HG02610 (cell line): ENCODE measurements around the gene LRP2BP.

Experiments used
- ATAC-seq: cut with Tn5 transposase; IDR thresholded peaks from one replicate; pipeline ENCODE4 v1.9.1; 2021; ENCODE audit warnings: mild to moderate bottlenecking, moderate library complexity; ENCODE audit not compliant: unreplicated experiment

The LRP2BP gene

GRCh38 chr4:185395238-185395955 lies at the start of gene LRP2BP:
Gene LRP2BP (minus strand): TSS chr4:185395924. CDS start chr4:185378186, 17,738 bp downstream.
- ATAC-seq = no peak

GRCh38 chr4:185445209-185445608 lies 49.5 kb upstream of the LRP2BP start:
- no peak for ATAC-seq

- ATAC-seq = no peak
Observed at GRCh38 chr4:185441479-185441878, 45.8 kb upstream of the LRP2BP start.

GRCh38 chr4:185437809-185438208 lies 42.1 kb upstream of the LRP2BP start:
- ATAC-seq = peak; percentile 92

- ATAC-seq = no peak
Observed at GRCh38 chr4:185435466-185435865, 39.7 kb upstream of the LRP2BP start.

GRCh38 chr4:185429660-185430059 lies 33.9 kb upstream of the LRP2BP start:
- ATAC-seq = no peak

GRCh38 chr4:185426960-185427688 lies 31.4 kb upstream of the LRP2BP start:
- ATAC-seq = no peak

- peak; percentile 90 for ATAC-seq
Observed at GRCh38 chr4:185425647-185426352, 30.1 kb upstream of the LRP2BP start, which contains the start of gene UFSP2. Gene UFSP2 (minus strand): TSS chr4:185425964. CDS start chr4:185425868, 96 bp downstream.

GRCh38 chr4:185424905-185425646 lies 29.4 kb upstream of the LRP2BP start:
- ATAC-seq = peak; percentile 16

GRCh38 chr4:185421366-185422124 lies 25.8 kb upstream of the LRP2BP start:
- ATAC-seq = no peak

GRCh38 chr4:185416955-185417354 lies 21.2 kb upstream of the LRP2BP start:
- ATAC-seq = no peak

GRCh38 chr4:185412412-185412811 lies 16.7 kb upstream of the LRP2BP start:
- no peak for ATAC-seq

- ATAC-seq = no peak
Observed at GRCh38 chr4:185411849-185412248, 16.1 kb upstream of the LRP2BP start.

GRCh38 chr4:185408432-185408831 lies 12.7 kb upstream of the LRP2BP start:
- ATAC-seq = no peak

GRCh38 chr4:185405296-185405999 lies 9.7 kb upstream of the LRP2BP start:
- ATAC-seq = no peak

- no peak for ATAC-seq
Observed at GRCh38 chr4:185404031-185404430, 8.3 kb upstream of the LRP2BP start.

- no peak for ATAC-seq
Observed at GRCh38 chr4:185399466-185399865, 3.7 kb upstream of the LRP2BP start.

GRCh38 chr4:185398618-185399017 lies 2.9 kb upstream of the LRP2BP start:
- ATAC-seq = no peak

GRCh38 chr4:185396724-185397385 lies 1.1 kb upstream of the LRP2BP start, which contains the start of gene ANKRD37:
Gene ANKRD37 (plus strand): TSS chr4:185396841. CDS start chr4:185396924, 83 bp downstream.
- ATAC-seq = peak; percentile 1
